GM12878 (cell line): ENCODE results near the gene MAN1B1. TPM values are rescaled to one million over a fixed set of nuclear protein-coding genes. Genes with fewer than 3 reads are reported as not detected.
A peak's percentile ranks its signal among the peaks of the same experiment; 100 is the strongest.

ENCODE experiments used
- ATAC-seq: fragments of 200-7000 bp; cut with Tn5 transposase; 3 replicates; pipeline ENCODE4 v1.9.1; 2020; ENCODE audit warnings: mild to moderate bottlenecking, moderate library complexity
- BruUV-seq: library from RNA; stranded (reverse); fragments of 400-500 nt; replicated peaks from 2 replicates; lab custom pipeline; 2021; lab: Mats Ljungman, UMichigan
- CTCF ChIA-PET: fragments of 300-600 bp; sonication (Branson Sonifier 250); formaldehyde crosslinking; extraction: SDS; loops from one replicate; lab custom pipeline; 2021; ENCODE audit warnings: inconsistent platforms; lab: Yijun Ruan, JAX
- POLR2A ChIA-PET: fragments of 350-600 bp; formaldehyde crosslinking; extraction: SDS; loops from one replicate; lab custom pipeline; 2021; ENCODE audit warnings: inconsistent platforms; lab: Charles Lee
- RAD21 ChIA-PET: fragments of 300-600 bp; sonication (Branson Sonifier 250); formaldehyde crosslinking; loops from one replicate; lab custom pipeline; 2023; ENCODE audit warnings: antibody characterized with exemption; ENCODE audit not compliant: unreplicated experiment; lab: Charles Lee
- SMC1A ChIA-PET: fragments of 300-600 bp; sonication (Branson Sonifier 250); formaldehyde crosslinking; loops from one replicate; lab custom pipeline; 2023; ENCODE audit not compliant: unreplicated experiment, uncharacterized antibody; lab: Charles Lee
- DNase-seq: peaks from one replicate; pipeline ENCODE4 v3.0.0-alpha.2; 2011; ENCODE audit warnings: low read depth, low spot score
- FAIRE-seq: peaks from 3 replicates; lab custom pipeline; 2011; peaks lifted over from hg19 to GRCh38; lab: Jason Lieb, UNC
- H2AFZ ChIP-seq: 2 replicates; pipeline ENCODE4 v1.6.0; 2011; ENCODE audit warnings: low read depth, low read length, control low read depth; ENCODE audit not compliant: control insufficient read depth
- H3K27ac ChIP-seq: 2 replicates; pipeline ENCODE4 v1.5.1; 2011; ENCODE audit warnings: control low read depth; ENCODE audit not compliant: control insufficient read depth, insufficient read depth
- H3K27me3 ChIP-seq, 2 experiments: replicated peaks in 1 of 2; 2 replicates each; pipeline versions ENCODE4 v1.6.0 to v1.6.1; 2011; ENCODE audit warnings: low read length in 1 of 2; ENCODE audit not compliant: control insufficient read depth in 2 of 2, insufficient read depth in 2 of 2
- H3K36me3 ChIP-seq, 2 experiments: 2 replicates each; pipeline ENCODE4 v1.5.1; 2011; ENCODE audit warnings: low read length in 1 of 2; ENCODE audit not compliant: control insufficient read depth in 2 of 2, insufficient read depth in 2 of 2
- H3K4me1 ChIP-seq: 2 replicates; pipeline ENCODE4 v1.6.1; 2011; ENCODE audit warnings: mild to moderate bottlenecking, low read length, moderate library complexity, mixed read lengths; ENCODE audit not compliant: control insufficient read depth, insufficient read depth
- H3K4me2 ChIP-seq: 2 replicates; pipeline ENCODE4 v1.6.0; 2011; ENCODE audit warnings: control low read depth; ENCODE audit not compliant: control insufficient read depth, insufficient read depth
- H3K4me3 ChIP-seq: fragments of 200-600 bp; sonication (generic); 2 replicates; pipeline ENCODE4 v1.5.1; 2016
- H3K79me2 ChIP-seq: 2 replicates; pipeline ENCODE4 v1.6.0; 2011; ENCODE audit warnings: low read length; ENCODE audit not compliant: control insufficient read depth, insufficient read depth
- H3K9ac ChIP-seq: 2 replicates; pipeline ENCODE4 v1.8.0; 2011; ENCODE audit warnings: low read length, control low read depth, mixed read lengths; ENCODE audit not compliant: control insufficient read depth, insufficient read depth
- H3K9me3 ChIP-seq: replicated peaks from 3 replicates; pipeline ENCODE4 v1.5.1; 2011; ENCODE audit warnings: mild to moderate bottlenecking, low read length; ENCODE audit not compliant: control insufficient read depth, insufficient read depth
- H4K20me1 ChIP-seq: 2 replicates; pipeline ENCODE4 v1.6.0; 2011; ENCODE audit not compliant: control insufficient read depth, insufficient read depth
- BACH1 ChIP-seq: fragments of 450-650 bp; IDR thresholded peaks from 2 replicates; pipeline ENCODE4 v1.6.1; 2017; ENCODE audit warnings: mild to moderate bottlenecking, borderline replicate concordance
- BHLHE40 ChIP-seq, 2 experiments: fragments of 450-650 bp in 1 of 2; IDR thresholded peaks; 2 replicates each; pipeline ENCODE4 v1.6.1; 2011 to 2017; ENCODE audit warnings: low read depth in 2 of 2, borderline replicate concordance in 1 of 2, improper control_type of control experiment in 1 of 2, low read length in 1 of 2, mild to moderate bottlenecking in 1 of 2
- EGR1 ChIP-seq, 2 experiments: IDR thresholded peaks; 1 replicate in 1 of 2; 2 replicates in 1 of 2; pipeline ENCODE4 v1.6.1; 2011 to 2012; ENCODE audit warnings: low read depth in 2 of 2, low read length in 2 of 2, borderline replicate concordance in 1 of 2, mild to moderate bottlenecking in 1 of 2, moderate library complexity in 1 of 2
- EP300 ChIP-seq, 2 experiments: fragments of 150-350 bp in 1 of 2; IDR thresholded peaks; 2 replicates each; pipeline ENCODE4 v1.6.1; 2011 to 2012; ENCODE audit warnings: low read depth in 2 of 2, low read length in 2 of 2, borderline replicate concordance in 1 of 2, improper control_type of control experiment in 1 of 2, inconsistent platforms in 1 of 2; ENCODE audit not compliant: control insufficient read depth in 1 of 2
- GATAD2B ChIP-seq: fragments of 450-650 bp; conservative IDR thresholded peaks from 2 replicates; pipeline ENCODE4 v1.6.1; 2017; ENCODE audit warnings: low read depth, mild to moderate bottlenecking, moderate library complexity
- IKZF1 ChIP-seq: fragments of 450-650 bp; conservative IDR thresholded peaks from 2 replicates; pipeline ENCODE4 v1.6.1; 2017; ENCODE audit warnings: antibody characterized with exemption, mild to moderate bottlenecking
- LARP7 ChIP-seq: fragments of 450-650 bp; IDR thresholded peaks from 2 replicates; pipeline ENCODE4 v1.6.1; 2017; ENCODE audit warnings: mild to moderate bottlenecking
- SP1 ChIP-seq: IDR thresholded peaks from one replicate; pipeline ENCODE4 v1.6.1; 2011; ENCODE audit warnings: low read depth, low read length
- STAT1 ChIP-seq: fragments of 450-650 bp; conservative IDR thresholded peaks from 2 replicates; pipeline ENCODE4 v1.6.1; 2014; ENCODE audit warnings: antibody characterized with exemption, mild to moderate bottlenecking
- STAT3 ChIP-seq: IDR thresholded peaks from 2 replicates; pipeline ENCODE4 v1.6.1; 2011; ENCODE audit warnings: low read depth, low read length, improper control_type of control experiment
- TCF3 ChIP-seq: IDR thresholded peaks from 2 replicates; pipeline ENCODE4 v1.6.1; 2012; ENCODE audit warnings: low read depth, mild to moderate bottlenecking, low read length, borderline replicate concordance; ENCODE audit not compliant: insufficient read depth
- WGBS: methylation state at CpG from one replicate; pipeline ENCODE4 v1.1.6; 2016; ENCODE audit warnings: low lambda C conversion rate; ENCODE audit not compliant: insufficient replicate concordance, insufficient coverage; ENCODE audit errors: missing lambda C conversion rate; 5-methylcytosine and 5-hydroxymethylcytosine counted together
- in situ Hi-C: fragments of 300-500 bp; cut with MboI; formaldehyde crosslinking; loops from 9 replicates; pipeline ENCODE4 v1.14.3; 2018; ENCODE audit warnings: mixed read lengths
- intact Hi-C: fragments of 100-400 bp; cut with micrococcal nuclease; formaldehyde crosslinking; loops from one replicate; pipeline ENCODE4 v1.14.2; 2022; ENCODE audit not compliant: unreplicated experiment
- polyA plus RNA-seq, 11 experiments: library from polyadenylated mRNA; depleted of rRNA in 4 of 11; unstranded in 6 of 11; stranded (reverse) in 5 of 11; fragments of >200 nt; fragmentation: Nextera tagmentation in 4 of 11; fragmentation: Illumina TruSeq in 1 of 11; extraction: Ambion mirVana in 4 of 11; extraction: Trizol in 1 of 11; gene quantifications; 1 replicate in 1 of 11; 2 replicates in 10 of 11; pipeline versions ENCODE4 v1.2.1 to v1.2.3, GENCODE V29; 2011 to 2016; ENCODE audit warnings: inconsistent platforms in 2 of 11, missing spikeins in 2 of 11, low read depth in 1 of 11
- total RNA-seq, 4 experiments: library from RNA; depleted of rRNA in 3 of 4; stranded (reverse); fragments of >200 nt in 3 of 4; fragmentation: Illumina TruSeq in 1 of 4; extraction: Trizol in 1 of 4; gene quantifications; 2 replicates each; pipeline versions ENCODE4 v1.2.1 to v1.2.3, GENCODE V29; 2013 to 2021
- TF ChIP-seq, protein P1 (sequence below): IDR thresholded peaks from 2 replicates; pipeline ENCODE4 v1.6.1; 2011; ENCODE audit warnings: low read depth, low read length, improper control_type of control experiment, borderline replicate concordance
- TF ChIP-seq, protein P2 (sequence below): fragments of 450-650 bp; IDR thresholded peaks from 2 replicates; pipeline ENCODE4 v1.6.1; 2017; ENCODE audit warnings: low read depth, mild to moderate bottlenecking, moderate library complexity

Gene MAN1B1
- total and polyA plus RNA-seq, 10 of the 15 experiments (the other 5 are each of a cell fraction or from before 2014, with no cell fraction given), result 0.71 to 34.1 (median 22.7) TPM

DNA sequence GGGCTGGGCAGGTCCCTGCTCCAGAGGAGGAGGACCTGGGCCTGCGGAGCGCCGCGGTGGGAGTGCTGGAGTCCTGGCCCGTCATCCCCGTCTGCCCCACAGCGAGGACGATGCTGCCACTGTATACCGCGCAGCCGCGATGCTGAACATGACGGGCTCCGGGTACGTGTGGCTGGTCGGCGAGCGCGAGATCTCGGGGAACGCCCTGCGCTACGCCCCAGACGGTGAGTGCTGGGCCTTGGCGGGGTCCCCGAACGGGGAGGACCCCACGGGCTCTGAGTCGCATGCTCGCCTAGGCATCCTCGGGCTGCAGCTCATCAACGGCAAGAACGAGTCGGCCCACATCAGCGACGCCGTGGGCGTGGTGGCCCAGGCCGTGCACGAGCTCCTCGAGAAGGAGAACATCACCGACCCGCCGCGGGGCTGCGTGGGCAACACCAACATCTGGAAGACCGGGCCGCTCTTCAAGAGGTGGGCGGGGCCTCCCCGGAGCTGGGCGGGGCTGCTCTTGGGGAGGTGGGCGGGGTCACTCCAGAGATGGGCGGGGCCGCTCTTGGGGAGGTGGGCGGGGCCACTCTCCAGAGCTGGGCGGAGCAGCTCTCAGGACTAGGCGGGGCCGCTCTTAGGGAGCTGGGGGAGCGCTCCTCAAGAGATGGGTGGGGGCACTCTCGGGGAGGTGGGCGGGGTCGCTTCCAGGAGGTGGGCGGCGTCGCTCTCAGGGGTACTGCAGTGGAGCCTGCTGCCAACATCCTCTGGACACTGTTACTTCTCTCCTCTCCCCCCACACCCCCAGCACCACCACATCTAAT lies 70.0 kb downstream of the MAN1B1 start:
- Histone ChIP-seq H3K79me2 (no peaks in the 10 kb centered on the region), H3K9ac (no peak overlapping the region), H2AFZ (peak overlapping the region; percentile 50), H4K20me1 (no peaks in the 10 kb centered on the region)
- ATAC-seq (peak; percentile 73), DNase-seq (no peak)
- SMC1A ChIA-PET, result interaction anchor here (0.8 to 1.6 kb wide), 5 partner anchors 27 to 121 kb away, joined by 3 to 5 read pairs (median 3); partner anchors contain the start of genes ANAPC2, SSNA1 and TOR4A
- POLR2A ChIA-PET, result interaction anchor here (0.5 to 3.7 kb wide), 13 partner anchors 13 to 124 kb away, joined by 3 to 37 read pairs (median 6); partner anchors contain the start of genes LRRC26, RNF208, RNF224 and TUBB4B
- TF ChIP-seq TCF3, result 0 out of 2 replicates have a peak, but pooled peaks have one; percentile 15
- no peak for TF ChIP-seq STAT1
- TF ChIP-seq, protein P1, sequence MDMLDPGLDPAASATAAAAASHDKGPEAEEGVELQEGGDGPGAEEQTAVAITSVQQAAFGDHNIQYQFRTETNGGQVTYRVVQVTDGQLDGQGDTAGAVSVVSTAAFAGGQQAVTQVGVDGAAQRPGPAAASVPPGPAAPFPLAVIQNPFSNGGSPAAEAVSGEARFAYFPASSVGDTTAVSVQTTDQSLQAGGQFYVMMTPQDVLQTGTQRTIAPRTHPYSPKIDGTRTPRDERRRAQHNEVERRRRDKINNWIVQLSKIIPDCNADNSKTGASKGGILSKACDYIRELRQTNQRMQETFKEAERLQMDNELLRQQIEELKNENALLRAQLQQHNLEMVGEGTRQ, result no peak
- peak in 1 of 2 experiments; percentile 57; a peak in 1 of 4 replicates for TF ChIP-seq BHLHE40 (IDR thresholded peaks at IDR 0.05; ENCODE audit: borderline replicate concordance in 1 of 2, low read depth in 2 of 2, low read length in 1 of 2)
- TF ChIP-seq EGR1 (IDR thresholded peaks at IDR 0.05; ENCODE audit: borderline replicate concordance in 1 of 2, low read depth in 2 of 2, low read length in 2 of 2), result peak in 1 of 2 experiments; percentile 45; a peak in 1 of 3 replicates
- peak; percentile 69; the same call in 1 of the 2 replicates for TF ChIP-seq GATAD2B
- no peak for TF ChIP-seq BACH1
- no peak for TF ChIP-seq EP300 (IDR thresholded peaks at IDR 0.05; ENCODE audit: borderline replicate concordance in 1 of 2, control insufficient read depth in 1 of 2, low read depth in 2 of 2, low read length in 2 of 2)
- TF ChIP-seq IKZF1, result peak; percentile 29; the same call in 1 of the 2 replicates
- peak; percentile 16 for TF ChIP-seq SP1
- TF ChIP-seq, protein P2, sequence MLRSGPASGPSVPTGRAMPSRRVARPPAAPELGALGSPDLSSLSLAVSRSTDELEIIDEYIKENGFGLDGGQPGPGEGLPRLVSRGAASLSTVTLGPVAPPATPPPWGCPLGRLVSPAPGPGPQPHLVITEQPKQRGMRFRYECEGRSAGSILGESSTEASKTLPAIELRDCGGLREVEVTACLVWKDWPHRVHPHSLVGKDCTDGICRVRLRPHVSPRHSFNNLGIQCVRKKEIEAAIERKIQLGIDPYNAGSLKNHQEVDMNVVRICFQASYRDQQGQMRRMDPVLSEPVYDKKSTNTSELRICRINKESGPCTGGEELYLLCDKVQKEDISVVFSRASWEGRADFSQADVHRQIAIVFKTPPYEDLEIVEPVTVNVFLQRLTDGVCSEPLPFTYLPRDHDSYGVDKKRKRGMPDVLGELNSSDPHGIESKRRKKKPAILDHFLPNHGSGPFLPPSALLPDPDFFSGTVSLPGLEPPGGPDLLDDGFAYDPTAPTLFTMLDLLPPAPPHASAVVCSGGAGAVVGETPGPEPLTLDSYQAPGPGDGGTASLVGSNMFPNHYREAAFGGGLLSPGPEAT, result no peak
- peak; percentile 48; the same call in 1 of the 2 replicates for TF ChIP-seq LARP7
- no peak for TF ChIP-seq STAT3
- TF ChIP-seq, all 136 proteins: peak for 7
- Histone ChIP-seq H3K36me3 (no peaks in the 10 kb centered on the region), H3K27me3 (no peaks in the 10 kb centered on the region), H3K9me3 (no peaks in the 10 kb centered on the region; the same call in 1 of the 3 replicates), H3K4me2 (peak overlapping the region; percentile 70), H3K4me1 (peaks cover 31% of the 10 kb centered on the region), H3K4me3 (peak overlapping the region; percentile 39; the same call in 1 of the 2 replicates), H3K27ac (no peak overlapping the region)
- BruUV-seq, result TSS peak; percentile 73
- intact Hi-C loops, result no loop called here
- RAD21 ChIA-PET, result interaction anchor here (0.5 to 1.5 kb wide), 6 partner anchors 10 to 121 kb away, joined by 3 to 5 read pairs (median 4); partner anchors contain the start of genes TOR4A and TPRN
- no peak for FAIRE-seq
- in situ Hi-C loops, result no loop called here
- CTCF ChIA-PET, result interaction anchor here (0.7 to 1.3 kb wide), 3 partner anchors 46 to 80 kb away, joined by 3 to 4 read pairs (median 4); partner anchors contain the start of gene MAN1B1
- under 1% methylated on average over 60 of the region's 65 CpGs for WGBS
